Calu3 (cell line): ENCODE data around the gene PI16. TPM values are rescaled to one million over a fixed set of nuclear protein-coding genes. Genes with fewer than 3 reads are reported as not detected.

Source experiments
- BruUV-seq: library from RNA; stranded (reverse); fragments of 400-500 nt; replicated peaks from 2 replicates; lab custom pipeline; 2021; lab: Mats Ljungman, UMichigan
- CTCF ChIA-PET: fragments of 300-600 bp; sonication (Branson Sonifier 250); formaldehyde crosslinking; loops from one replicate; lab custom pipeline; 2022; ENCODE audit warnings: antibody characterized with exemption; lab: Charles Lee
- DNase-seq: peaks from one replicate; pipeline ENCODE4 v3.0.0; 2022
- H3K27ac Mint-ChIP-seq: one replicate; pipeline ENCODE4 v1.8.0; 2022; ENCODE audit warnings: mixed read lengths; ENCODE audit not compliant: unreplicated experiment
- H3K27me3 Mint-ChIP-seq: one replicate; pipeline ENCODE4 v1.8.0; 2022; ENCODE audit warnings: mixed read lengths; ENCODE audit not compliant: unreplicated experiment
- H3K36me3 Mint-ChIP-seq: one replicate; pipeline ENCODE4 v1.8.0; 2022; ENCODE audit warnings: mild to moderate bottlenecking, moderate library complexity, mixed read lengths; ENCODE audit not compliant: insufficient read depth, unreplicated experiment
- H3K4me1 Mint-ChIP-seq: one replicate; pipeline ENCODE4 v1.8.0; 2022; ENCODE audit warnings: mild to moderate bottlenecking, low read depth, mixed read lengths; ENCODE audit not compliant: unreplicated experiment
- H3K4me3 Mint-ChIP-seq: one replicate; pipeline ENCODE4 v1.8.0; 2022; ENCODE audit warnings: mild to moderate bottlenecking, low read depth, moderate library complexity, mixed read lengths; ENCODE audit not compliant: unreplicated experiment
- H3K9me3 Mint-ChIP-seq: one replicate; pipeline ENCODE4 v1.8.0; 2022; ENCODE audit warnings: low read depth, mixed read lengths; ENCODE audit not compliant: unreplicated experiment
- CTCF ChIP-seq: fragments of 200-600 bp; IDR thresholded peaks from one replicate; pipeline ENCODE4 v1.8.0; 2022; ENCODE audit warnings: antibody characterized with exemption; ENCODE audit not compliant: unreplicated experiment
- intact Hi-C: fragments of 100-400 bp; cut with micrococcal nuclease; formaldehyde crosslinking; loops from one replicate; pipeline ENCODE4 v1.10.0; 2022; ENCODE audit not compliant: unreplicated experiment
- total RNA-seq: library from RNA; stranded (reverse); gene quantifications from 2 replicates; pipeline ENCODE4 v1.2.3, GENCODE V29; 2022

The PI16 gene
- total RNA-seq, 1 experiment from 2014 or later: 0.17 TPM

- intact Hi-C loops: loop anchor here (1.0 to 10.0 kb wide), 4 partner anchors 29 to 260 kb away; partner anchors contain the start of genes C6orf89, MTCH1 and PIM1
- peak; percentile 47 for TF ChIP-seq CTCF
Measured at GRCh38 chr6:36914227-36914794, 40.2 kb upstream of the PI16 start.

GRCh38 chr6:36915599-36915998, 38.9 kb upstream of the PI16 start:
- CTCF ChIA-PET: interaction anchor here (2.0 to 2.7 kb wide), 2 partner anchors 71 to 102 kb away, joined by 11 to 58 read pairs; partner anchors contain the start of gene MTCH1
- H3K9me3 Mint-ChIP-seq: no peaks in the 10 kb centered on the region
- BruUV-seq: no TSS peak
- peak overlapping the region; percentile 15 for H3K27ac Mint-ChIP-seq
- peaks cover 33% of the 10 kb centered on the region for H3K36me3 Mint-ChIP-seq
- no peak overlapping the region for H3K4me3 Mint-ChIP-seq
- no peaks in the 10 kb centered on the region for H3K27me3 Mint-ChIP-seq
- TF ChIP-seq CTCF: no peak
- DNase-seq: no peak
- peaks cover 69% of the 10 kb centered on the region for H3K4me1 Mint-ChIP-seq
- intact Hi-C loops: loop anchor here (10.0 kb wide), 2 partner anchors 69 to 259 kb away; partner anchors contain the start of genes MTCH1 and PIM1

More at GRCh38 chr6:36914227-36914794, 40.2 kb upstream of the PI16 start:
- BruUV-seq: no TSS peak
- Mint-ChIP-seq H3K36me3 (peaks cover 25% of the 10 kb centered on the region), H3K9me3 (no peaks in the 10 kb centered on the region), H3K4me1 (peaks cover 58% of the 10 kb centered on the region), H3K27me3 (no peaks in the 10 kb centered on the region), H3K4me3 (peak overlapping the region; percentile 34), H3K27ac (peak overlapping the region; percentile 68)
- DNase-seq: peak; percentile 88
- CTCF ChIA-PET: interaction anchor here (0.6 to 2.7 kb wide), 27 partner anchors 9 to 1012 kb away, joined by 3 to 58 read pairs (median 4); partner anchors contain the start of genes C6orf89, MTCH1, PIM1 and PPIL1

GRCh38 chr6:36916126-36916525, 38.4 kb upstream of the PI16 start:
- BruUV-seq: no TSS peak
- peak overlapping the region; percentile 15 for H3K27ac Mint-ChIP-seq
- intact Hi-C loops: loop anchor here (10.0 kb wide), 2 partner anchors 69 to 259 kb away; partner anchors contain the start of genes MTCH1 and PIM1
- DNase-seq: no peak
- TF ChIP-seq CTCF: no peak
- H3K27me3 Mint-ChIP-seq: no peaks in the 10 kb centered on the region
- no peak overlapping the region for H3K4me3 Mint-ChIP-seq
- peaks cover 74% of the 10 kb centered on the region for H3K4me1 Mint-ChIP-seq
- CTCF ChIA-PET: interaction anchor here (0.6 to 1.1 kb wide), 3 partner anchors 15 to 102 kb away, joined by 3 to 6 read pairs (median 4); no protein-coding TSS in a partner anchor
- no peaks in the 10 kb centered on the region for H3K9me3 Mint-ChIP-seq
- peaks cover 33% of the 10 kb centered on the region for H3K36me3 Mint-ChIP-seq

- intact Hi-C loops: loop anchor here (10.0 kb wide), 2 partner anchors 67 to 257 kb away; partner anchors contain the start of genes MTCH1 and PIM1
- Mint-ChIP-seq H3K9me3 (no peaks in the 10 kb centered on the region), H3K4me3 (no peak overlapping the region), H3K27ac (no peak overlapping the region), H3K36me3 (peaks cover 40% of the 10 kb centered on the region), H3K27me3 (no peaks in the 10 kb centered on the region), H3K4me1 (peaks cover 64% of the 10 kb centered on the region)
- DNase-seq: no peak
- no peak for TF ChIP-seq CTCF
- BruUV-seq: no TSS peak
- CTCF ChIA-PET: interaction anchor here (0.7 kb wide), 1 partner anchor 127 kb away, joined by 3 read pairs; no protein-coding TSS in a partner anchor
Measured at GRCh38 chr6:36917541-36918193, 36.9 kb upstream of the PI16 start.
